Central memory CD4-positive, alpha-beta T cell (primary cell): ENCODE measurements around the gene ASIC2.

Source experiments
- DNase-seq: peaks from one replicate; pipeline ENCODE4 v3.0.0; 2022

ASIC2 gene

GRCh38 chr17:33112763-33113162 lies 180.3 kb downstream of the ASIC2 start:
- no peak for DNase-seq

DNA sequence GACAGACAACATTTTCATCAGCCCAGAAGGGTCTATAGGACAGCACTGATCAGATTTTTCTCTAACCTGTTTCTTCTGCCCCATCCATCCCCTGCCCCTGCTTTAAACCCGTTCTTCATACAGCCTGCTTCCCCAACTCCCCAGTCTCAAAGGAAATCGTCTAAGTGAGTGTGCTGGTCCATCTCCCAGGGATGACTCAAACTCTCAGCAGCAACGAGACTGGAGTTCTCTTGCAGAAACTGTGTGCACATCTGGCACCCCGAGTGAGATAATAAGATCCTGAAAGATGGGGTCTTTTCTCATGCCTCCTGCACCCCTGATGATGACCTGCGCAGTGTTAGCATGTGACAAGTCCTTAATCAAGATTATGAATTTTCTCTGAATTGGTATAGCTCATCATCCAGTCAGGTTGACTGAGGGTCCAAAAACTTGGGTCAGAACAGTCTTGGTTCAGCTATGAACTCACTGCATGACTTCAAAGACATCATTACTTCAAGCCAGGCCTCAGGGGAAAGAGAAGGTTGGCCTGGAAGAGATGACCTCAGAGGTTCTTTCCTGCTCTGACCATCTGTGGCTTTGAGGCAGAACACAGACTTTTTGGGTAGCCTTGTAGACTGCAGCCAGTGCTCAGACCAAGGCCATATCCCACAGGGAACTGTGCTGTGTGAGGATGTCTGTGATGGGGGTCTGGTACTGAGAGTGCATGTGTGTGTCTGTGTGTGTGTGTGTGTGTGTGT lies 183.6 kb downstream of the ASIC2 start:
- no peak for DNase-seq

DNA sequence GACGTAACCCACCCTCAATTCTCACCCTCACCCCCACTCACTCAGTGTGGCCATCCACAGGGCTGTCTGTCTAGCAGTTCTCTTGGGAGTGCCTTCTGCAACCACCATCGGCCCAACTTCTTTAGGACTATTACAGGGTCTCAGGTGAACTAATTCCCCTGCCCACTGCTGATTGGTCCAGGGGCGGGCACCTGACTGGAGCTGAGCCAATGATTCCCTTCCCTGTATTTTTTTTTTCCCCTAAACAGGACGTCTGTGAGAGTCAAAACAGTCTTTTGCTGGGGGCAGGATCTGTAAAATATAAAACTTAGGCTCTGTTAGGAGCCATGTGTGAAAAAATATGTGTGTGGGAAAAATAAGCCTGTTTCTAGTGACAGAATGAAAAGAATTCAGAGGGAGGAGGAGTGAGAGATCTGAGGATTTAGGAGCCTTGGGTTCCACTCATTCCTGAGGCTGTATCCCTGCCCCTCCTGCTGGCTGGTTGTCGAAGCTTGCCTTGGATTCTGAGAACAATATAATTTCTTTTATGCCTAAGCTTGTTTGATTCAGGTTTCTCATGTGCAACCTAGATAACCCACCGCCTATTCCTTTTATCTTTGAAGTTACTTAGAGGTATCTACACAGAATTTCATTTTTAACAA lies 186.4 kb downstream of the ASIC2 start:
- DNase-seq, result no peak

DNA sequence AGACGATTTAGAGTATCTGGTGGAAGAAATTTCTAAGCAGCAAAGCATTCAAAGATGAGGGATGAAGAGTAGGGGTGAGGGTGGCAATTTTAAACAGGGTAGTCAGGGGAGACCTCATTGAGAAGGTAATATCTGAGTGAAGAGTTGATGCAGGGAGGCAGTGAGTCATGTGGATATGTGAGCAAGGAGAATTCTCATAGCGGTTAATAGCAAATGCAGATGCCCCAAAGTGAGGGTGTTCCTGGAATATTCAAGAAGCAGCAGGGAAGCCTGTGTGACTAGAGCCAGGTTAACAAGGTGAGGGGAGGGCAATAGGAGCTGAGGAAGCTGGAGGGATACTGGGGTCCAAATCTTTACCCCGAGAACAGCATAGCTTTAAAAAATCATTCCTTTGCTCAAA lies 187.2 kb downstream of the ASIC2 start:
- DNase-seq, result no peak

DNA sequence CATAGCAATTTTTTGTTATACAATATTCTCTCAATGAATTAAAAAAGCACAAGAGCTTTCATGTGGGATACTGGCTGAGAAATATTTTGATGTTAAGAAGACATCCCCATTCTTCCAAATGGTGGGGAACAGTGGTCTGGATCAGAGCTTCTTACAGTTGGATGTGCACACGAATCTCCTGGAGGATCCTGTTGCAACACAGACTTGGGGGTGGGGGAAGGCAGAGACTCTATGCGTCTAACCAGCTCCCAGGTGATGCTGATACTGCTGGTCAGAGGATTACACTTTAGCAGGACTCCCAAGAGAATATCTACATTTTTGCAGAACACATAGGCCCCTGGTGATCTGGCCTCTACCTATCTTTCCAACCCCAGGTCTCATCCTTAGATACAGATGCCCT lies 193.2 kb downstream of the ASIC2 start:
- DNase-seq, result no peak

- DNase-seq, result no peak
These were observed 193.8 kb downstream of the ASIC2 start for GRCh38 chr17:33099252-33099651.

DNA sequence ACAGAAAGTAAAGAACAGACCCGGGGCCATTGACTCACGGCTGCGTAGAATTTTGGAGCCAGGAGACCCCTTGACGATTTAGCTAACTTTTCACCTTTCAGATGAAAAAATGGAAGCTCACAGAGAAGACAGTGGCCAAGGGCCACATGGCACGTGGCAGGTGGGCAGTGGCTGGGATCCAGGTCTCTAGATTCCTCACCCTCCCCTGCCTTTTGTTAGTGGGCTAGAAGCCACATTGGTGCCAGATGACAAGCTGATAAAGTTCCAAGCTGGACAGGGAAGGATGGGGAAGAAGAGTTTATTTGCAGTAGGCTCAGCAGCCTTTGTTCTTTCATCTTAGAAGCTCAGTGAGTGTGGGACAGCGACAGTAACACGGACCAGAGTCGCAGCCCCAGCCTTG lies 195.7 kb downstream of the ASIC2 start:
- no peak for DNase-seq

DNA sequence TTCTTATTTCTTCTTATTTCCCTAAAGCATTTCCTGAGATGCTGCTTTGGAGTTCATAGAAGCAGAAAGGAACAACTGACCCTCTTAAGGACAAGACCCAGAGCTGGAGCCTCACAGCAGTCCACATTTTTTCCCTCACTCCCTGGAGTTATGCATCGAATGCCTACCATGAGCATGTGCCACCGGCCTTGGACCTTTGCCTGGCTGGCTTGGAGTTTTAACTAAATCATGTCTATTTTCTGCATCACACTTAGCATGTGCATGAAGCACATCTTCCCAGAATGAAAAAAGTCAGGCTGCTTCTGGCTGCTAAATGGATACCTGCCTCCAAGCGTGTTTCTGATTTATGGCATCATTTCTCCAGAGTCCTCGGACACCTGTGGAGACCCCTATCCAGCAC lies 196.9 kb downstream of the ASIC2 start:
- no peak for DNase-seq

GRCh38 chr17:33091271-33091670 lies 201.8 kb downstream of the ASIC2 start:
- DNase-seq, result no peak

DNA sequence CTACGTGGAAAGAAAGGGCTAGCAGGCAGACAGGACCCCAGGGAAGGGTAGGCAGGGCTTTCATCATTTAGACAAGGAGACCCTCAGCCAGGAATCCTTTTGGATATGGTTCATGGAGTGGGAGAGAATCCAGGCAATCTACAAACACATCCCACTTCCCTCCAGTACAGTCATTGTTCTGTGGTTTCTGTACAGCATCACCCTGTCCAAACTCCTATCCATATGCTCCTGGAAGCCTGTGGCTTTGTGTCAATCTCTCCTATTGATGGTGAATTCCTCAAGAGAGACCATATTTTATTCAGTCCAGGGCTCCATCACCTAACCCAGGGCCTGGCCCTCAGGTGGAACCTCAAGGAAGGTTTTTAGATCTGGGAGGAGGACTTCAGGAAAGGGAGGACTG lies 202.3 kb downstream of the ASIC2 start:
- no peak for DNase-seq

DNA sequence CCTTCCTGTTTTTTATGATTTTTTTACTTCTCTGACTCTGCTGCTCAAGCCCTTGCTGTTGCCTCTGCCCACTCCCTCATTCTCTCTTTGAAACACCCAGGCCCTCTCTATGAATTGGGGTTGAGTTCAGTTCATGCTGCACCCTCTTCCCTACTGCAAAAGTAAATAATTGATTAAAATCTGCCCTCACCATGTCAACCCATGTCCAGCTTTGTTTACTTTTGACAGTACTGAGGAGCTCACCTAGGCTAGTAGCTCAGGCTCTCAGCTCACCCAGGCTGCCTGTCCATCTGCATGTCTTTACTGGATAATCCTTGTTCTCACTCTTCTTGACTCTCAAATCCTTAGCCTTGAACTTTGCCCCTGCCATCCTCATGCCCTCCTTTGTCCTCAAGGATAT lies 206.2 kb downstream of the ASIC2 start:
- DNase-seq, result no peak

- no peak for DNase-seq
These were observed 207.1 kb downstream of the ASIC2 start for GRCh38 chr17:33086041-33086440.

DNA sequence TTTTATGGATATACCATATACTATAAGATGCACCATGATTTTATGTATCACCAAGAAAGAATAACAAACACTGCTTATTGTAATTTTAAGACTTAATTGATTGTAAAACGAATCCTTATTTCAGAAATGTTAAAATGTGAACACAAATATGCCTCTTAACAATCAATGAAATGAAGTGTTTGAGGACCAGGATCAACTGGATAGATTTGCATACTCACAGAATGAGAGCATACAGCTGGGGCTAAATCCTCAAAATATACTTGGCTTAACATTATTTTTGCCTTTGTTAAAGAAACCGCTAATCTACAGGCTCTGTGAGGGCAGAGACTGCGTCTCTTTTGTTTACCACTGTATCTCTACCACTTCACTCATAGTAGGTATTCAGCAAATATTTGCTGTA lies 207.8 kb downstream of the ASIC2 start:
- no peak for DNase-seq

- DNase-seq, result no peak
These were observed 208.3 kb downstream of the ASIC2 start for GRCh38 chr17:33084755-33085154.

DNA sequence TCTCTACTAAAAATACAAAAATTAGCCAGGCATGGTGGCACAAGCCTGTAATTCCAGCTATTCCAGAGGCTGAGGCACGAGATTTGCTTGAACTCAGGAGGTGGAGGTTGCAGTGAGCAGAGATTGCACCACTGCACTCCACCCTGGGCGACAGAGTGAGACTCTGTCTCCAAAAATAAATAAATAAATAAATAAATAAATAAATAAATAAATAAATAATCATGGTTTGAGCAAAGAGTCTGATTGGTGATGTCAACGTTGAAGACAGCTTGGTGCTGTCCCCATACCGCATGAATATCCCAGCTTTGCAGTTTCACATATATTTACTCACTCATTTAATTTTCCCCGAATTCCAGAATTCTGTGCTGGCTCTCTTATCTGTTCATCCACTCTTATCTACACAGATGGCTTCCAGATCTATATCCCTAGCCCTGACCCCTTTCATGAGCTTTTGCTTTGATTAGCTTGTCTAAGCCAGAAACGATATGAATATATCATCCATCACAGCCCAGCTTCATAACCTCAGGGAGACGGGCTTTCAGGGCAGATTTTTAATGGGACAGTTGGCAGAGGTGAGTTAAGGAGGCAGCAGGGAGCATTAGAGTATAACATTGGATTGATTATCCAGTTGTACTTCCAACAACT lies 210.4 kb downstream of the ASIC2 start:
- no peak for DNase-seq

DNA sequence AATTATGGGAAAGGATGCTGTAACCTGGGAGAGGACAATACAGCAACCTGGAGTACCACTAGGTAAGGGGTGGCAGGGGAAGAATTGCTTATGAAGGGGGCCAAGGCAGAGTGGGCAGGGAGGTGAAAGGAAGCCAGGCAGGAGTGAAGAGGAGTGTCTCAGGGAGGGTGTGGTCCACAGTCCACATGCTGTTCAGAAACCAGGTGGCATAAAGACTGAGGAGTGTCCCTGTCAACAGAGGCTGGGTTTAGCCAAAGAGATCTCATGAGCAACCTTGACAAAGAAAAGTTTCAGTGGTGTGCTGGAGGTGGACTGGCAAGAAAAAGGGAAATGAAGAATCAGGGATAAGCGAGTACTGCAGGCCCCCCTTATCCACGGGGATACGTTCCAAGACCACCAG lies 213.0 kb downstream of the ASIC2 start:
- DNase-seq, result no peak

- DNase-seq, result no peak
These were observed 213.9 kb downstream of the ASIC2 start for GRCh38 chr17:33079201-33079600.

- no peak for DNase-seq
These were observed 216.1 kb downstream of the ASIC2 start for GRCh38 chr17:33076979-33077378.

DNA sequence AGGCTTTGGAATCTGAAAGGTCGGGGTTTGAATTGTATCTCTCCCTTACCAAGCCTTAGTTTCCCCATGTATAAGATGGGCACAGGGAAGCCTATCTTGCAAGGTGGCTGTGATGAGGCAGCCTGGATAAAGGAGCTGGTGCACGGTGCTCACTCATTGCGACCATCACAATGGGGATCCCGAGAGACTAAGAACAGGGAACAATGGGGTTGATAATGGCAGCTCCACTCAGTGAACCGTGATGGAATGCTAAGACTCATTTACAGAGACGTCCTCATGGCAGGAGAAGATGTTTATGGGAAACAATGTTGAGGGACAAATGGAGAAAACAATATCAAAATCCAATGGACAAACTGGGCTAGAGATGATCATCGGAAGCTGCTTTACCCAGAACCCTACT lies 219.7 kb downstream of the ASIC2 start:
- DNase-seq, result no peak

GRCh38 chr17:33072421-33073161 lies 220.5 kb downstream of the ASIC2 start:
- no peak for DNase-seq

DNA sequence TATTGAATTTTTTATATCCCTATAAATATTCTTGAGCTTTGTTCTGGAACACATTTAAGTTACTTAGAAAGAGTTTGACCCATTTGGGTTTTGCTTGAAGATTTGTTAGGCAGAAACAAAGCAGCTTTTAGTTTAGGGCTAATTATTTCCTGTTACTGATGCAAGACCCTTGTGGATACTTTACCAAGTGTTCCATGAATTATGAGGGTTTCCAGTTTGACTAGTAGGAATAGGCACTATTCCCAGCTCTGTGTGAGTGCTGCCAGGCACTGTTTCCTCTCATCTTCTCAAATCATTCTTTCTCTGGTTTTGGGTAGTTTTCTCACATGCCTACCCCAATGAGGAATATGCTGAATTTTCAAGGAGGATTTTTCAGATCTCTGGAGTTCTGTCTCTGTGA lies 221.4 kb downstream of the ASIC2 start:
- no peak for DNase-seq

DNA sequence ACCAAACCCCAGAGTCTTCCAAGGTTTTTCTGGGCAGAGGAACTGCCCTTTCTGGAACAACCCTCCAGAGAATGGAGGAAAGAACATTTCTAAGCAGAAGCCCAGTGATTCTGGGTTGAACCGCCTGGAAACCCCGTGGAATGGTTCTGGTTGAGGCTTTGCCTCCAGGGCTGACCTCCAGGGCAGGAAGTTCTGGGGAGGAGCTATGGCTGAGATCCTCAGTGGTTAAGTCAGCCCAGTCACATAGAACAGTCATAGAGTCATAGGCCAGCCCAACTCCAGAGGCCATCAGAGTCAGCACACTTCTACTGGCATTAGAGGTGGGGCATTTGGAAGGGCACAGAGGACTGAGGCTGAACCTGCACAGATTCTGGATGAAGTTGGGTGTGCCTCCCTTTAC lies 235.5 kb downstream of the ASIC2 start:
- no peak for DNase-seq

DNA sequence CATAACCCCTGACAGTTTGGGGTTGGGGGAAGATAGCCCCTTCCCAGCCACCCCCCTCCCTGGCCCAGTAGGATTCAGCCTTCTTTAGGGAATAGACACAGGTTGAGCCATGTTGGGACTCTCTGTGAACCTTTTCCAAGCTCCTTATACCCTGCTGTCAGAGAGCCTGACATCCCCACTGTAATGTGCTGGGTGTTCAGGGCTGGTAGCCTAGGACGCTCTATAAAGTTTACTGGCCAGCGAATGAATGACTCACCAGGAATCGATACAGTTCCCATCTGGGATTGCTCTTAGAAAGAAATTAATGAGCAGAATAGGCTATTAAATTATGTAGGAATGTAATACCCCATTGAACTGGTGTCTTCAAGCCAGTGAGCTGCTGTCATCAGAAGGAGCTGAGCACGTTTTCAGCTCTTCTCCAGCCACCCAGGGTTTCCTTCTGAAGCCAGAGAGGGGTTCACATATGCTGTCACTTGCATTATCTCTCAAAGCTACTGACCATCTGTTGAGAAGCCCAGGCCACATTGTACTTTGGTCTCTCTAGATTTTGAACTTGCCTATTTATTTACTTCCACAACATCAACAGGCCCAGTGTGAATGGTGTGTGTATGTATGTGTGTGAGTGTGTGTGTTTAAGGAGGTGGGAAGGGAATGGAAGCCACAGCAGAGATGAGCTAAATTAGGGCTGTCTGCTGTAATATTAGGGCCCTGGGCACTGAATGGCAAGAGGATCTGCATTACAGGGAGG lies 236.5 kb downstream of the ASIC2 start:
- DNase-seq, result no peak
